NCI-H526 treated with DMSO at 0.1 percent for 48 hours (cell line): ENCODE results near the gene RHBDD3.

Experiments used
- DNase-seq: peaks from one replicate; lab custom pipeline; 2025; lab: John Stamatoyannopoulos, UW

Gene RHBDD3

GRCh38 chr22:29269230-29269604, 1.4 kb upstream of the RHBDD3 start:
- no peak for DNase-seq

GRCh38 chr22:29268511-29269229, 889 bp upstream of the RHBDD3 start:
- no peak for DNase-seq

GRCh38 chr22:29267462-29267857, 321 bp downstream of the RHBDD3 start:
- DNase-seq: no peak

- no peak for DNase-seq
These were observed 968 bp downstream of the RHBDD3 start for GRCh38 chr22:29266564-29267461.

GRCh38 chr22:29265929-29266328, 1.9 kb downstream of the RHBDD3 start:
- no peak for DNase-seq

- DNase-seq: no peak
These were observed 2.5 kb downstream of the RHBDD3 start for GRCh38 chr22:29265305-29265704.

- DNase-seq: no peak
These were observed 3.9 kb downstream of the RHBDD3 start for GRCh38 chr22:29263791-29264276.

GRCh38 chr22:29260601-29261315, 7.0 kb downstream of the RHBDD3 start:
- no peak for DNase-seq

GRCh38 chr22:29260031-29260560, 7.7 kb downstream of the RHBDD3 start:
- no peak for DNase-seq

GRCh38 chr22:29259253-29259899, 8.4 kb downstream of the RHBDD3 start:
- no peak for DNase-seq

GRCh38 chr22:29258407-29259252, 9.2 kb downstream of the RHBDD3 start:
- no peak for DNase-seq

- no peak for DNase-seq
These were observed 10.0 kb downstream of the RHBDD3 start for GRCh38 chr22:29257751-29258181.

- DNase-seq: no peak
These were observed 11.0 kb downstream of the RHBDD3 start for GRCh38 chr22:29256606-29257325.

GRCh38 chr22:29255064-29255621, 12.6 kb downstream of the RHBDD3 start:
- DNase-seq: no peak

- no peak for DNase-seq
These were observed 13.5 kb downstream of the RHBDD3 start for GRCh38 chr22:29254286-29254660.

- no peak for DNase-seq
These were observed 14.1 kb downstream of the RHBDD3 start for GRCh38 chr22:29253561-29254285.

- DNase-seq: no peak
These were observed 15.5 kb downstream of the RHBDD3 start for GRCh38 chr22:29251981-29252911.

GRCh38 chr22:29251265-29251664, 16.5 kb downstream of the RHBDD3 start:
- DNase-seq: no peak
